Posterior vena cava (tissue), 2 donors: Measurements from ENCODE around the gene RGSL1. TPM values are rescaled to one million over a fixed set of nuclear protein-coding genes. Genes with fewer than 3 reads are reported as not detected.

Source experiments
- DNase-seq: peaks from one replicate; pipeline ENCODE4 v3.0.0-alpha.2; 2020; ENCODE audit warnings: low spot score
- intact Hi-C, 2 donors: fragments of 100-400 bp; cut with DNase I; formaldehyde crosslinking; loops; one replicate each; pipeline versions ENCODE4 v1.14.1 to v1.14.2; 2022 to 2023
- total RNA-seq, 2 donors: library from RNA; stranded (reverse); fragmentation: NEBNext Ultra II Directional; extraction: Animal tissue kit (Norgen Biotek cat#: 25700); gene quantifications; one replicate each; pipeline ENCODE4 v1.2.1, GENCODE V29; 2021
- donor health status: DM: yes; HTN: yes; CAD: no.
- donor health status: DM: yes; HTN: yes; CAD: no.

The RGSL1 gene
- total RNA-seq, 2 donors from 2014 or later, result not detected

DNA sequence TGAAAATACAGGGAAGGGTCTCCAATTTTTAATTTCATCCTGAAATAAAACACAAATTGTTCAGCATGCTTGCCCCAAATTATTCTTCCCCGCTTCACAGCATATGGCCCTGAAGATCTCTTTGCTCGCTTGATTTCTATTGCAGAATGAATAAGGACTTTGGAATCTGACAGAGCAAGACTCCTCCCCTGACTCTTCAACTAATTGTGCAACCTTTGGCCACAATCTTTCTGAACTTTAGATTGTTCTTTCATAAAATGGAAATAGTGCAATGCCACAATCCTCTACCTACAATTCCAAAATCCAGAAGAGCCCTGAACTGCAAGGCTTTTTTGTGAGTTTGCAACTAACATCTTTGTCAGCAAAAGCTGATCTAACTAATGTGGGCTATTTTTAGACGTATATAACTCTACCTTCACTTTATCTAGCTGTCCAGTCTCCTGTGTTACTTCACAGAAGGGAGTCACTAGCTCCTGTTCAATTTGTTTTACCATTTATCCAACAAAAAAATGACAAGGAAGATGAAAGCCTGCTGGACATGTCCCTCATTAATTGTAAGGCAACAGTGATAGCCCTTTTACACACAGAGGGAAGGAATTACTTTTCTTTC lies 125.7 kb downstream of the RGSL1 start:
- intact Hi-C loops, result no loop called here
- no peak for DNase-seq

DNA sequence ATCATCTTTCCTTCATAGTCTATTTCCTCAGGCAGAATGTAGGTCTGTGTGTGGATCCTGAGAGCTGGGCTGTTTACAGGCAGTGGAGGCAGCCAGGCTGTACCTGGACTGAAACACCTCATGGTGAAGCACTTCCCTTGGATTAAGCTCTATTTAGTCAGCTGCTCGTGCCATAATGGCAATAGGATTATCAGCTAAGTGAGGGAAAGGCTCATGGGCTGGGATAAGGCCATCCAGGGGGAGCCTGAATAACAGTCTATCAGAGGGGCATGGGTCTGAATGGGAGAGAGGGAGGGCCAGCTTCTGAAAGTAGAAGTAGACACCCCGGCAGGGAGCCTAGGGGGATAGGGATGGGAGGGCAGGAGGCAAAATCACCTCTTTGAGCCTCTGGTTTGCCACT lies 130.8 kb downstream of the RGSL1 start:
- intact Hi-C loops, result no loop called here
- no peak for DNase-seq

DNA sequence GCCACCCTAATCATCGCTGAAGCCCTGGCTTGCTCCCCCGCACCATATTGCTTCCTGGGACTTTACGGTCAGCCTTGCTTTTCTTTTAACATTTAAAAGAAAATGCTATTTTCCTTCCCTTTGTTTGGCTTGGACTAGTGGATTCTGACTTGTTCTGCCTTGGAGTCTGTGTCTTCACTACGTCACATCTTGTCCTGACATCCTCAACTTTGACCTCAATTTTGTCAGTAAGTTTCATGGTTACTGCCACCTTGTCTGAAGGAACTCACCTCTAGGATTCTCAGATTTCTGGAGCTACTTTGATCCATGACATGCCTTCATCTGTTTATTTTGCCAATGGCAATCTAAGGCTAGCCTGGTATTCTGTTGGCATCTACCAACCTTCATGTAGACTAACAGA lies 134.8 kb downstream of the RGSL1 start:
- intact Hi-C loops, result no loop called here
- no peak for DNase-seq

DNA sequence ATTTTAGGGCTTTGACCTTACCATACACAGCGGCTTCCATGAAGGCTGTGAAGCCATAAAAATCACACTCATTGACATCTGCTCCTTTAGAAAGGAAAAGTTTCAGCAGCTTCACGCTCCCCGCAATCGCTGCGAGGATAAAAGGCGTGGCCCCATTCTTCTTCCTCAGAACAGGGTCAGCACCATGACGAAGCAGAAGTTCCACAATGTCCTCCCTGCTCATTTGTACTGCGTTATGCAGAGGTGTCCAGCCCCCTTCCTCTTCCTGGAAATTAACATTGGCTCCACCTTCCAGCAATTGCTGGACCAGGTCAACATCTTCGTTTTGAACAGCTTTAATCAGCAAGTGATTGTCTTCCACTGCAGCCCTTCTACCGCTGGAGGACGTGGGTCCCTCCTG lies 136.4 kb downstream of the RGSL1 start:
- intact Hi-C loops, result no loop called here
- no peak for DNase-seq

DNA sequence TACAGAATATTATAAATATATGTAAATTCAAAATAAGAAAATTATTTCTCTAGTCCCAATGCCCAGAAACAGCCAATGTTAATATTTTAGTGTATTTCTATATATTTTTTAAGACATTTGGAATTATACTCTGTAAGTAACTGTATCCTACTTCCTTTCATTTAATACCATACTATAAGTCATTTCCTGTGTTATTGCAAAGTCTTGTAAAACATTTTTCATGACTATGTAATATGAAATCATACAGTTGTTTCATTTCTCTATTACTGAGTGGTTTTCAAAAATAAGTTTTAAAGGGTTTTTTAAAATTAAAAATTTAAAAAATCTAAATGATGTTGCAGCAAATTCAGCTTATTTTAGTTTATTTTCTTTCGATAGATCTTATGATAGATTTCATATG lies 137.1 kb downstream of the RGSL1 start:
- no peak for DNase-seq
- intact Hi-C loops, result no loop called here

DNA sequence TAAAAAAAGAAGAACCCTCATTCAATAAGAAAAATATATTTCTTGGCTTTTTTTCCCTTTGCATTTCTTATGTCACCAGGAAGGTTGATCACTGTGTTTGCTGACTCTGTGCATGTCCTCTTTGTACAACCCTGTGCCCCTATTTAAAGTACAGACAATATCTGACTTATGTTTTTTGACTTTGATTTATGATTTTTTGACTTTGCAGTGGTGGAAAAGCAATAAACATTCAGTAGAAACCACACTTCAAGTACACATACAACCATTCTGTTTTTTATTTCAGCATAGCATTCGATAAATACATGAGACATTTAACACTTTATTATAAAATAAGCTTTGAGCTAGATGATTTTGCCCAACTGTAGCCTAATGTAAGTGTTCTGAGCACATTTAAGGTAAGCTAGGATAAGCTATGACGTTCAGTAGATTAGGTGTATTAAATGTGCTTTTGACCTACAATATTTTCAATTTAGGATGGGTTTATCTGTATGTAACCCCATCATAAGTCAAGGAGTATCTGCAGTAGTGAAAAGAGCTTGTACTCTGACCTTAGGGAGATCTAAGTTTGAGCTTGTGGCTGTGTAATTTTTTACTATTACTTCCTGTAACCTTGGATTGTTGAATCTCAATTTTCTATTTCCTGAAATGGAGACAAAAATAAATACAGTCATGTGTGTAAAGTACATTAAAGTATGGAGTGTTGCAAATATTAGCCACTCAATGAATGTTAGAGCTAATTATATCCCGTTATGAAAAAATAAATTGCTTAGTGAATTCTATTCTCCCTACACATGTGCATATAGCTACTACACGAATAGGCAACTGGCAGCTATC lies 137.9 kb downstream of the RGSL1 start:
- DNase-seq, result no peak
- intact Hi-C loops, result no loop called here

DNA sequence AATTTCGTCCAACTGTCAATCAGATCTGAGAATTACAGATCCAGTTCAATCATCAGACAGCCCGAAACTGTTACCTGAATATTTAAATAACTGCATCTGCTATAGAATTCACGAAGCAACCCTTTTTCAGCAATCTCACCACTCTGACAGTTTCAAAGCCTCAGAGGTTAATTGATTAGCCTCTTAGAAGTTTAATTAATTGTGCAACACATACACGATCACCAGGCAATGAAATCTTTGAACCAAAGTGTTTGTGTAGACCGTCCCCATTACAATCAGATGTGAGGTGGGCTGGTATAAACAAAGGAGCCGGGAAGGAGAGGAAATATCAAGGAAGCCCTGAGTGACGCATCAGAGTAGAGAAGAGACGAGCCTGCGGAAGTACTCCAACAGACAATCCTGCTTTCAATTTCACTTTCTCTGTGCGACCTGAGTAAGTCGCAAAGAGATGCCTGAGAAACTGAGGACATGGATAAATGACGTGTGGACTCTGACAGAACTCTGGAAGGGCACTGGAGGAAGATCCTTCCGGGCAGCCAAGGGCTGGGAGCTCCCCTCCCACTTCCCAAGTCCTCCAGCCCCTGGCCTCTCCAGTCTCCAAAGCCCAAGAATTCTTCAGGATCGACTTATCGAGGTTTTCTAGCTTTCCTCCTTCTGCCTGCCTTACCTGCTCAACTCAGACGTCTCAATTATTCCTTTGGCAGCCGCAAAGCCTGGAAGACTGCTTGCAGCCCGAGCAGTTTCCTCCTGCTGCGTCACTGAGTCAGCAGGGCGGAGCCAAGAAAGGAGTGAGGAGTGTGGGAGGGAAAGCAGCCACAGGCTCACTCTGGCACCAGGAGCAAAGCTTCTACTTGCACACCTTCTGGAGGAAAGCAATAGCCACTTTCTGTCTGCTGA lies 138.8 kb downstream of the RGSL1 start, which contains the start of gene RNASEL:
RNASEL (minus strand) TSS at position 757 of the 897 bp plus-strand sequence. CDS start 2,450 bp downstream, outside the sequence.
- intact Hi-C loops, result no loop called here
- peak; percentile 91 for DNase-seq

DNA sequence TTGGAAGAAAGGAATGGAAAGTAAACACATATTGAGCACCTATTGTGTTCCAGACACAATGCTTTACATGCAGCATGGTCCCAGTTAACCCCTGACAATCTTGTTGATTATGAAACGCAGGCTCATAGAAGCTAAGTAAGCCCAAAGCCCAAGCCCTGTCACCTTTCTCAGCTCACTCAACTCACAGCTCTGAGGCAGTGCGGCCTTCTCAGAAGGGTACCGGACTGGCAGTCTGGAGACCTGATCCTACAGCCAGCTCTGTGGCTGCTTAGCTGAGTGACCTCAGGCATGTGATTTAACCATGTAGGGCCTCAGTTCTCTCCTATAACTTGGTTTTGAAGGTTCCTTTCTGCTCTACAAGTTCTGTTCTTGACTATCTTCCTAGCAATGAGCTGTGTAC lies 139.6 kb downstream of the RGSL1 start:
- intact Hi-C loops, result no loop called here
- DNase-seq, result no peak

DNA sequence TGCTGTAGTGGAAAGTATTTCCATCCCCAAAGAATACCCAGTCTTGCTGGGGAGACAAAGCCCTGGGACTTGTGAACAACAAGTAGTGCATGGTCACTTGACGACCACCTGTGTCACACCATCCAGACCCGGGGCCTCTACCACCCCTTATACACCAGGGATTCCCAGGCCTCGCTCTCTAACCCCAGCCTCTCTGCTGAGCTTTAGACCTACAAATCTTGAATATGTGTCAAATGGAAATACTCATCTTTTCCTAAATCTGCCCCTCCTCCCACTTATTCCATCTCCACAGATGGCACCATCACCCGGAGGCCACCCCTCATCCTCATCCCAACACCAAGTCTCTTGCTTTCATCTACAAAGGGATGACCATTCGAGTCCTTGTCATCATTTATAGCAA lies 140.0 kb downstream of the RGSL1 start:
- DNase-seq, result peak; percentile 61
- intact Hi-C loops, result no loop called here

DNA sequence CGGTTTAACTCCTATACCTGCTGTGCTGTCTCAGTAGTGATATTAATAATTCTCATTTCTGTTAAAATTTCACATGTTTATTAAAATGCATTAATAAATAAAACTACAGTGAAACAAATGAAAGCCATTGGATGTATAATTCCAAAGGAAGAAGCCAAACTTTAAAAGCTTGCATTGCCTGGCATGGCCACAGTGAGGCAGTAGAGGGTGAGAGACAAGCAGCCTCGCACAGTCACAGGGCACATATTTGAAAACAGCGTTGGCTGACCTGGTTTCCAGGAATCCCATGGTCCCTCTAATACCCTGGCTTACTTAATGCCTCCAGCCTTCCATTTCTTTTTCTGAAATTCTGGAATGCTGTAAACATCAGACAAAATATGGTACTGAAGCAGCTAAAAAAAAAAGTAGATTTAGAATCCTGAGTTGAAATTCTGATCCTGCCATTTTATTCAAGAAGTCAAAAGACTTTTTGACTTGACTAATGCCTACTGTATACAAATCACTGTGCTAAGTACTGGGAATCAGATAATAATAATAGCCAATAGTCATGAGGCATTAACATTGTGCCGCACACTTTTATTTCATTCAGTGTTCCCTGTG lies 145.8 kb downstream of the RGSL1 start:
- DNase-seq, result peak; percentile 90
- intact Hi-C loops, result loop anchor here in 1 of 2 donors (5.0 kb wide), 1 partner anchor 192 kb away; the partner anchor contains the start of gene NPL

DNA sequence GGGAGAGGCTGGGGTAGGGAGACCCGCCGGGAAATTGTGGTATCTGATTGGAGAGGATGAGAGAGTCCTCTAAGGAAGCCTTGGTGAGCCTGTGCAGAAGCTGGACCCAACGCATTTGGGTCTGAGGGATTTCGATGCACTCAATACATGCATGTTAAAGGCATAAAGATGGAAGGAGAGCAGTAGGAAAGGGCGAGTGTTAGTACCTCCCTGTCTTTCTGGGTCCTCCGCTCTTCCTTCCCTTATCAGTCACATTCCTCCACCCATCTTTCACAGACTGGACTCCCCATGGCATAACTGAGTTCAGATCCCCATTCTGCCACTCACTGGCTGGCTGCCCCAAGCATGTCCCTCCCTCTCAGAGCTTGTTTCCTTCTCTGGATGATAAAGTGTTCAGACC lies 147.0 kb downstream of the RGSL1 start:
- intact Hi-C loops, result loop anchor here in 1 of 2 donors (5.0 kb wide), 1 partner anchor 190 kb away; the partner anchor contains the start of gene NPL
- no peak for DNase-seq

DNA sequence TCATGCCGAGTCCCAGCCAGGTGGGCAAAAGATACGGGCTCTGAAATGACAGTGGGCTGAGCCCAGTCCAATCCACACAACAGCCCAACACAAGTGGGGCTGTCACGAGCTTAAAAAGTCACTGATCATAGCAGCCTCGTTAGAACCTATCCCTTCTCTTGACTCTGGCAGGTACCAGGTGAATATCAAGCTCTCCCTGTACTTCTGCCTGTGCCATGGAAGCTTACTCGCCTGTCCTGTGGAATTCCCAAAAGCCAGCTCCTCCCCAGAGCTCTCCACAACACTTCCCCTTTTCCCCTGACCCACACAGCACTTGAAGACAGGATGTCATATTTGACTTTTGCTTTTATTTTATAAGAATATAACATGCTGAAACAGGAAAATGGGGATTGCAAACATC lies 148.3 kb downstream of the RGSL1 start:
- intact Hi-C loops, result loop anchor here in 1 of 2 donors (5.0 kb wide), 1 partner anchor 189 kb away; the partner anchor contains the start of gene NPL
- no peak for DNase-seq

DNA sequence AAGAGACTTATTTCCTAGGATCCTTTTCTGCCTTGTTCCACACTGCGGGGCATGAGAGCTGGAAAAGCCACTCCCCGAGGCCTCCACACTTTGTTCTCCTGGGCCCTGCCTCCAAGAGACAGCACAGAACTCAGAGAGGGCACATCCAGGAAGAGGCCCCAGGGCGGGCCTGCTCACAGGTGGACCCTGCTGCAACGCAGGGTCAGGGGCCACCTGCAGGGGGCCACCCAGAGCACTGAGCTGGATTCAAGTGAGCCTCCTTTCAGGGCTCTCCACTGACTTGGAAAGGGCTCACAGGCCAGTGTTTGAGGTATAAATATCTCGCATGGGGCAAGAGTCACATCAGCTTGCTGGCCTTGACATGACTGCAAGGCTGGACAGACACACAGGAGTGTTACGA lies 149.4 kb downstream of the RGSL1 start:
- intact Hi-C loops, result loop anchor here in 1 of 2 donors (5.0 kb wide), 1 partner anchor 188 kb away; the partner anchor contains the start of gene NPL

DNA sequence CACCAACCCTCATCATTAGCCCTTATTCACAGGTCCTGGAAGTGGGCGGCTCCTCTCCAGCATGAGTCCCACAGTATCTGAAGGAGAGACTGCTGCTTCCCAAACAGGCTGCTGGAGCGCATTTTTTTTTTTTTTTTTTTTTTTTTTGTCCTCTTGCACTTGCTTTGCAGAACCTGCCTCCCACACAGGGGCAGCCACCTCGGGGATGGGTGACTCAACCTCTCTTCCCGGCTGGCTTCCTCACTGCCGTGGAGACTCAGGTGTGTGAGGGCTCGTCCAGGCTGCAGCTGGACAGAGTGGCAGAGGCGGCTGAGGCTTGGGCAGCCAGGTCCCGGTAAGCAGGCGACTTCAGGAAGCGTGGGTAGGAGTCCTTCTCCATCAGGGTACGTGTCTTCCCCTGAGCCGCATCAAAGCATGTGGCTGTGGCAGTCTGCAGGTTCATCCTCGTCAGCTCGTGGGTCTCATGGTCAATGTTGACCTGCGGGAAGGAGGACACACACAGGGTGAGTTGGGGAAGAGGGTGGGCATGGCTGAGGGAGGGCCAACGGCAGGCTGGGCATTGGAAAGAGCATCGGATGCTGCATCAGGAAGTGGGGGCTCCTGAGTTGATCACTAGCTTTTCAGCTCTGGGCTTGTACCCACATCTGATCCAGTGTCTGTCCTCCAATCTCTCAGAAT lies 150.2 kb downstream of the RGSL1 start:
- peak; percentile 71 for DNase-seq
- intact Hi-C loops, result loop anchor here in 1 of 2 donors (2.0 kb wide), 1 partner anchor 183 kb away; no protein-coding TSS in a partner anchor

More for the DNA sequence above, 149.4 kb downstream of the RGSL1 start:
- no peak for DNase-seq

DNA sequence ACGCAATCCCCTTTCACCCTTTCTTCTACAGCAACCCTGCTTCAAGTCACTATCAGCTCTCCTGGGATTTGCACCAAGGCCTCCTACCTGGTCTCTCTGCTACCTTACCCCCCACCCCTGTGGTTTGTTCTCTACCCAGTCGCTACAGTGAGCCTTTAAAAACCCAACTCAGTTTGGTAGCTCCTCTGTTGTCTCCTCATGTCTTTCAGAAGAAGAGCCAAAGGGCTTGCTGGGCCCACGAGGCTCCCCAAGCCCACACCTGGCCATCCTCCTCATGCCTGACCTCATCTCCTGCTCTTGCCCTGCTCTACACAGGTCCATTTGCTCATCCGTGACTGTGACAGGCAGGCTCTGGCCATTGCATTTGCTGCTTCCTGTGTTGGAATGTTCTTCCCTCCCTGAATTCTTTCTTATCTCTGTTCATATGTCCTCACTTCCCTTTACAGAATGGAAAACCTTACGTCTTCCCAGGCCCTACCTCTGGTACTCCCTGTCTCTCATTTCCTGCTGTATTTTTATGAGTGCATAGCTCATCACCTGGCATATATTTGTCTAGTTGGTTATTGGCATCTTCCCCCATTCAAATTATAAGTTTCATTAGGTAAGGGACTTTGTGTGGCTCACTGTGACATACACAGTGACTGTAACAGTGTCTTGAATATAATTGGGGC lies 150.9 kb downstream of the RGSL1 start:
- no peak for DNase-seq
- intact Hi-C loops, result loop anchor here in 1 of 2 donors (2.0 kb wide), 1 partner anchor 182 kb away; no protein-coding TSS in a partner anchor

DNA sequence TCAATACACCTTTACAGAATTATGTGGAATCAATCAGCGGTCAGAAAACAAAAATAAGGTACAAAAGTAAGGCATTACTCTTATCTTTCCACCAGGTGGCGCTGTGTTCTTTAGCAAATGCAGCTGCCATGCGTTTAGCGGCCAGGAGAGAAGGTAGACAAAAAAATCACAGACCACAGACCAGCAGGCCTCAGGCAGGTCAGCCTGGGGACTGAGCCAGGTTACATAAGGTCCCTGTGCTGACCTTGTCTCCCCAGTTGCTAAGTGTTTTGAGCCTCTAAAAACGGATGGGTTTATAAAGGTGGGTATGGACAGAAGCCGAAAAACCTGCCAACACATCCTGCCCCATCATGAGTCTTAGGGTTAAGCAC lies 151.5 kb downstream of the RGSL1 start:
- no peak for DNase-seq
- intact Hi-C loops, result loop anchor here in 1 of 2 donors (2.0 kb wide), 1 partner anchor 181 kb away; no protein-coding TSS in a partner anchor

DNA sequence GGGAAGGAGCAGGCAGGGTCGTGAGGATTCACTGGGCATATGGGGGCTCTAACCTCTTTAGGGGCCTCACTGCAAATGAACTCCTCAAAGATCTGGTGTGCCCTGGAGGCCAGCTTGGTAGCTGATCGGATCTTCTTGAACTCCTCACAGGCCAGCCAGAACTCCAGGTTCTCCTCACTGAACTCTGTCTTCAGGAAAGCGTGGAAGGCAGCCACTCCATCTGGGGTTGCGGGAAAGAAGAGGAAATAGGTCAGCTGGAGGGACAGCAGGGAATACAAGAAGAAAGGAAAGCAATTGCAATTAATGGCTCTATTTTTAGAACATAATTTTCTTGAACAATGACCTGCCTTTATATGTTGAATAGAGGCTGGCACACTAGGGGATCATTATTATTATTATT lies 152.0 kb downstream of the RGSL1 start:
- DNase-seq, result no peak
- intact Hi-C loops, result loop anchor here in 1 of 2 donors (2.0 kb wide), 1 partner anchor 181 kb away; no protein-coding TSS in a partner anchor
